Measurements from ENCODE around the gene PIM1.
A peak's percentile ranks its signal among the peaks of the same experiment; 100 is the strongest.

Gene PIM1

DNA sequence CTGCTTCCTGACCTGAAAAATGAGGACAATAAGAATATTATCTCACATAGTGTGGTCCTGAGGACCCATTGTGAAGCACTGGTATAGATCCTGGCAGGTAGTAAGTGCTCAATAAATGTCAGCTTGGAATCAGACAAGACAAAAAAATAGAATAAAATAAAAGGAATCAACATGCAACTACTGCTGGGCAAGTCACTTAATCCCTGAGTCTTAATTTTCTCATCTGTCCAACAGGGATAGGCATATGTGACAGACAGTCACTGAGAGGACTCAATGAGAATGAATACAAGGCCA is 38.0 kb upstream of the PIM1 start:
- H3K4me3 Mint-ChIP-seq: no peak overlapping the region
- peaks cover 5% of the 10 kb centered on the region for H3K4me1 Mint-ChIP-seq
- CTCF ChIA-PET: interaction anchor here (1.2 kb wide), 1 partner anchor 114 kb away, joined by 3 read pairs; no protein-coding TSS in a partner anchor
- H3K36me3 Mint-ChIP-seq: no peaks in the 10 kb centered on the region
- peaks cover 11% of the 10 kb centered on the region for H3K27me3 Mint-ChIP-seq
- no peak overlapping the region for H3K27ac Mint-ChIP-seq
- H3K9me3 Mint-ChIP-seq: no peaks in the 10 kb centered on the region
- DNase-seq: no peak

DNA sequence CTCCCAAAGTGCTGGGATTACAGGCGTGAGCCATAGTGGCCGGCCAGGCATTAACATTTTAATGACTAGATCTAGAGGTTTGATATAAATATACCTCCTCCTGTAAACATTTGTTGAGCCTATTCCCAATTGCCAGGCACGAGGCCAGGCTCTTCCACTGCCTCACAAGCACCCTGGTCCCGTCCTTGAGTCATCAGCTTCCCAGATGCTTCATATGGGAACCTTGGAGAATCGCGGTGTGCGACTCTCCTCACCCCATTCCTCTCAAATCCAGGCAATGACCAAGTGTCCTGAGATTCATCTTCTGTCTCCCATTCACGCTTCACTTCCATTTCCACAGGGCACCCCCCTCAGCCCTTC is 35.9 kb upstream of the PIM1 start:
- no peaks in the 10 kb centered on the region for H3K9me3 Mint-ChIP-seq
- CTCF ChIA-PET: no interaction called here
- no peaks in the 10 kb centered on the region for H3K36me3 Mint-ChIP-seq
- H3K27me3 Mint-ChIP-seq: peaks cover 11% of the 10 kb centered on the region
- no peak overlapping the region for H3K27ac Mint-ChIP-seq
- no peak overlapping the region for H3K4me3 Mint-ChIP-seq
- DNase-seq: no peak
- H3K4me1 Mint-ChIP-seq: peaks cover 5% of the 10 kb centered on the region

DNA sequence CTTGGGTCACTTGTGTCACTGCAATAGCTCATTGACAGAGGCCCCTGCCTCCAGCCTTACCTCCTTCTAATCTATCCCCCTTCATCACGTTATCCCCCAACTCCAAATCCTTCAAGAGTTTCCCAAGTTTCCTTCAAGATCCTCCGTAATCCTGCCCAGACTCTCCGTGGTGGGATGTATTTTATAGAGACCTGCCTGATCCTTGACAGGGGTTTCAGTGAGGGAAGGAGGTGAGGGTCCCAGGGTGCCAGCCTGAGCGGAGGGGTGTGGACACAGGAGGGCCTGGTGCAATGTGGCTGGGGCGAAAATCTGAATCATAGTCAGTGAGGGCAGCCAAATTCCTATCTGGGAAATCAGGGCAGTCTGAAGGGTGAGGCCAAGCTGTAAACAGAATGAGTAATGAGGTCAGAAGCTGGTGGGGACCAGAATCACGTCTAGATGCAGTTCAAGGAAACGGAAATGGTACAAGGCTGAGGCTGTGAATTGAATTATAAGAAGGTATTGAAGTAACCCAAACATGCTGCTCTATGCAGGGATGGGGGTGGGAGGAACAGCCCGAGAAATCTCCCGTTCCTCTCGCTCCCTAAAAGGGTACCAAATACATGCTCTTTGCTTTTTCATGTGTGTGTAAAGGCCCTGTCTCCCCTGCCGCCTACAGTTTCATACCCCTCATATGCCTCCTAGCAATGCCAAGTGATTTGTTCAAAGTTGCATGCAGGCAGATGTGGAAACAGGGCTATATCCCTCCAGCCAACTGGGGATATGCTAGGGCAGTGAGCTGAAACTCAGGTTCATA is 35.4 kb upstream of the PIM1 start:
- H3K4me1 Mint-ChIP-seq: peaks cover 5% of the 10 kb centered on the region
- no peak overlapping the region for H3K4me3 Mint-ChIP-seq
- no peaks in the 10 kb centered on the region for H3K36me3 Mint-ChIP-seq
- peaks cover 8% of the 10 kb centered on the region for H3K27me3 Mint-ChIP-seq
- CTCF ChIA-PET: no interaction called here
- DNase-seq: no peak
- H3K27ac Mint-ChIP-seq: peak overlapping the region; percentile 34
- H3K9me3 Mint-ChIP-seq: no peaks in the 10 kb centered on the region

DNA sequence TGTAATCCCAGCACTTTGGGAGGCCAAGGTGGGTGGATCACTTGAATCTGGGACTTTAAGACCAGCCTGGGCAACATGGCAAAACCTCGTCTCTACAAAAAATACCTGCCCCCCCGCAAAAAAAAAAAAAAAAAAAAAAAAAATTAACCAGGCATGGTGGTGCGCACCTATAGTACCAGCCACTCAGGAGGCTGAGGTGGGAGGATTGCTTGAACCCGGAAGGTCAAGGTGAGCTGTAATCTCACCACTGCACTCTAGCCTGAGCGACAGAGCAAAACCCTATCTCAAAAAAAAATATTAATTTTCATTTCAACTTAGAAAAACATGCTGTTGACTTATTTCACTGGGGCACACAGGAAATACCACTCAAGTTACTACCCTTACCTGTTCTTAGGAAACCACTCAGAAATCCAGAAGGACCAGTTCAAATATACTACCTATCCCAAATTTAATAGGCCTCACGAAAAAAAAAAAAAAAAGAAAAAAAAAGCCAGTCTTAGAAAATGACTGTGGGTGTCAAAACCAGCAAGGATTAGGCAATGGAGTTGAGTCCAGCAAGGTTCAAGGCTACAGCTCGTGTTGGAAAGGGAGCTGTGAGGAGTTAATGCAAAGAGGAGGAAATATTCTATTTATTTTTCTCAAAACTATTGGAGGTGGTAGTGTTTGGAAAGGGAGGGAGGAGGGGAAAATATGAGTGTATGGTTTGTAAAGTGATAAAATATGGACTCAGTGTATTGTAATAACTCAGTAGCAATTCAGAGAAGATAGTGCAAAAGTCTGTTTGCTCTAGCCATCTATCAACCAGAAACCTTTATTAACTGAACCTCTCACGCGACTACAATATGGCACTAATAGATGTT is 33.9 kb upstream of the PIM1 start:
- Mint-ChIP-seq H3K4me3 (no peak overlapping the region), H3K4me1 (peaks cover 3% of the 10 kb centered on the region), H3K27me3 (peaks cover 4% of the 10 kb centered on the region), H3K27ac (no peak overlapping the region), H3K36me3 (no peaks in the 10 kb centered on the region), H3K9me3 (no peaks in the 10 kb centered on the region)
- CTCF ChIA-PET: no interaction called here
- DNase-seq: no peak

DNA sequence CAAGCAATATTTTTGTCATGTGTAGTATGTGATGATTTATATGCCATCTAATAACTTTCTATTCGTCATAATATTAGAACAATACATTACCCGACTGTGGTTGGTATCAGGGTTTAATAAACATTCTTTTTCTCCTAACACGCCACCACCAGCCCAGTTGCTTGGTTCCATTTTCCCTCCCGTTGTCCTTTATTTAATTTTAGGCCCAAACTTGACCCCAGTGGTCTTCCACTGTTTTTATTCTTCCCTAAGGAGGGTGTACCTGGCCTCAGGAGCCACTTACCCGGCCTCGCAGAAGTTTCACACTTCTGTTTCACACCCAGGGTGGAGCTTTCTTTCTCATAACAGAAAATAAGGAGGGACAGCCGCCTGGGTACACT is 33.1 kb upstream of the PIM1 start:
- H3K4me1 Mint-ChIP-seq: peaks cover 8% of the 10 kb centered on the region
- CTCF ChIA-PET: no interaction called here
- H3K27me3 Mint-ChIP-seq: no peaks in the 10 kb centered on the region
- no peak for DNase-seq
- no peak overlapping the region for H3K4me3 Mint-ChIP-seq
- no peak overlapping the region for H3K27ac Mint-ChIP-seq
- no peaks in the 10 kb centered on the region for H3K36me3 Mint-ChIP-seq
- H3K9me3 Mint-ChIP-seq: no peaks in the 10 kb centered on the region

DNA sequence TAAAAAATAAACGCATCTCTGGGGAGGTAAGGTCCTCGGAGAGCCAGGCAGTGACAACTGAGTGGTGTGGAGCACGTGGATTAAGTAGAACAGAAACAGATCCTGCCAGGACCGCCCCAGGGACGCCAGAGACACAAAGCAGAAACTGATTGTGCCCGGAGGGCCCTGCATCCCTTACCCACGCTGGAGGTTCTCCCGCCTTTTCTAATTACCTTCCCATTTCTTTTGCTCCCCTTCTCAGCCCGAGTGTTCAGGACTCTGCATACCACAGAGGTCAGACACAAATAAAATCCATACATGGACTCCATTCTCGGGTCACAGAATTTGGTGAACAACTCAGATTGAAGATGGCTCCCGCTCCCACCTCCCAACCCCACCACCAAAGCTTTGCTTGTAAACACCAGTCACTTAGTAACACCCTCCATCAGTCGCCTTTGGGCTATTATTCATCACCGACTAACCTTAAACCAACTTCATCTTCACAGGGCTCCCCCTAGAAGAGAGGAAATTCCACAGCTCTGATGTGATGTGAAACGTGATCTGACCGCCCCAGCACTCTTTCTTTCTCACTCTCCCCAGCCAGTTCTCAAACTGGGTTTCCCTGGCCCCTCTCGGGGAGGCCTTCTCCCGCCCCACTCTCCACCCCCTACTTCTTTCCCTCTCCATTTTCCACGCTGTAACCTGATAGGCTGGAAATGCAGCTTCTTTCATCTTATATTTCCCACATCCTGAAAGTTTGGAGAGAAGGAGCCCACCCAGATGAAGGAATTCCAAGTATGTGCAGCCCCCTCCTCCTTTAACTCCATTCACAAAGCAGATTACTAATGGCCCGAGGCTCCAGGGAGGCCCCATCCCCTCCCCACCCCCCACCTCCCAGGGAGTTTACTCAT is 32.5 kb upstream of the PIM1 start:
- no peaks in the 10 kb centered on the region for H3K9me3 Mint-ChIP-seq
- CTCF ChIA-PET: interaction anchor here (1.0 kb wide), 1 partner anchor 8 kb away, joined by 4 read pairs; no protein-coding TSS in a partner anchor
- no peak overlapping the region for H3K4me3 Mint-ChIP-seq
- H3K4me1 Mint-ChIP-seq: peaks cover 15% of the 10 kb centered on the region
- H3K27me3 Mint-ChIP-seq: no peaks in the 10 kb centered on the region
- H3K27ac Mint-ChIP-seq: no peak overlapping the region
- H3K36me3 Mint-ChIP-seq: no peaks in the 10 kb centered on the region
- no peak for DNase-seq

DNA sequence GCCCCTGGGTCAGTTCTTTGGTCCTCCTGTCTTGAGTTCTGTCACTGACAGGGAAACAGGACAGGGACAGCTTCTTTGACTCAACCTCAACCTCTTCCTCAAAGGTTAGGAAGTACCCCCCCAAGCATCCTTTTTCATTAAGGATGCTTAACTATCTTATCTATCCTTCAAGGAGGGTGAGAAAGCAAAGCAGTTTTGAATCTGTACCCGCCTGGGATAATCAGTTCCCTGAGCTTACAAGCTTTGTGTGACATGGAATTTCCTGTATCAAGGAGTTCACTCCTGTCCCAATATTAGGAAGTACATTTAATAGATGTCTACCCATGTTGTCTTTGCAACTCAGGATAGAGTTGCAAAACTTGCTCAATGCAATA is 31.1 kb upstream of the PIM1 start:
- CTCF ChIA-PET: no interaction called here
- no peak for DNase-seq
- Mint-ChIP-seq H3K9me3 (no peaks in the 10 kb centered on the region), H3K27me3 (peaks cover under 1% of the 10 kb centered on the region), H3K4me1 (peaks cover 16% of the 10 kb centered on the region), H3K36me3 (no peaks in the 10 kb centered on the region), H3K4me3 (no peak overlapping the region), H3K27ac (no peak overlapping the region)

DNA sequence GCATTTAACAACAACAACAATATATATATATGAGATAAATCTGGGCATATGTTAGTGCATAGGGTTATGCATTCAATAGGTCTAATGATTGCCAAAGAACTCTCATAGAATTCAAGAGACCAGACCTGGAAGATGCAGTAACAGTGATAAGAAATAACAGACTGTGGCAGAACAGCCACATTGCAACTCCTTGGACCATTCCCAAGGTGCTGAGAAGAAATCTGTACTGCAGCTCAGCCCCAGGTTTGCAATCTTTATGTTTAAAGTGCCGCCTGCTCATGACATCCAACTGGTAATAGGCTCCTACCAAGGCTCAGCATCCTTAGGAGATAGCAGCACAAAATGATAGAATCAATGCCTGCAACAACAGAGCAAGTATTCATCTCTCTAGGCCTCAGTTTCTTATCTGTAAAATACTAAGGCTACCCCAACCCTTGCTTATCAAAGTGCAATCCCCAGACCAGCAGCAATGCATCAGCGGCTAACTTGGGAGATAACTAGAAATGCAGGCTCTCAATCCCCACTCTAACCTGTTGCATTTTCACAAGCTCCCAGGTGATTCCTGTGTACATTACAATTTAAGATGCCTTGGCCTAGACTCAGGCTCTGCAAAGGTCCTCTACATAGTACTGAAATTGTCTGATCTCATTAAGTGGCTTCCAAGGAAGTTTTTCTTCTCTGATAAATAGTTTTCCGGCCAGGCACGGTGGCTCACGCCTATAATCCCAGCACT is 30.6 kb upstream of the PIM1 start:
- Mint-ChIP-seq H3K4me1 (peaks cover 16% of the 10 kb centered on the region), H3K27me3 (peaks cover 6% of the 10 kb centered on the region), H3K27ac (no peak overlapping the region), H3K9me3 (no peaks in the 10 kb centered on the region), H3K36me3 (no peaks in the 10 kb centered on the region), H3K4me3 (no peak overlapping the region)
- no peak for DNase-seq
- CTCF ChIA-PET: no interaction called here

DNA sequence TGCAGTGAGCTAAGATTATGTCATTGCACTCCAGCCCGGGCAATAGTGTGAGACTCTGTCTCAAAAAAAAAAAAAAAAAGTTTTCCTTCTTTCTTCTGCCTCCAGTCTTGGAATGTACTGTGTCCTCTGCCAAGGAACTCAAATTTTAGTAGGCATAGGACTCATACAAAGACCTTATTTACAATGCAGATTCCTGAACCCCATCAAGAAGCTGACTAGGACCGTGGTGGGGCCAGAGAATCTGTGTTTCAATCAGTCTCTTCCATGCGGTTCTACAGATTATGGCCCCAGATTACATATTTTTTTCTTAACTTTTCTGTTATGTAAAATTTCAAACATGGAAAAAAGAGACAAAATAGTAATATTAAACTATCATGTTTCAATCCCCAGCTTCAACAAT is 29.8 kb upstream of the PIM1 start:
- CTCF ChIA-PET: interaction anchor here (0.6 to 0.7 kb wide), 2 partner anchors 10 to 164 kb away, joined by 3 read pairs; no protein-coding TSS in a partner anchor
- no peaks in the 10 kb centered on the region for H3K9me3 Mint-ChIP-seq
- no peak for DNase-seq
- no peak overlapping the region for H3K4me3 Mint-ChIP-seq
- no peak overlapping the region for H3K27ac Mint-ChIP-seq
- H3K36me3 Mint-ChIP-seq: no peaks in the 10 kb centered on the region
- H3K4me1 Mint-ChIP-seq: peaks cover 13% of the 10 kb centered on the region
- H3K27me3 Mint-ChIP-seq: peaks cover 6% of the 10 kb centered on the region

DNA sequence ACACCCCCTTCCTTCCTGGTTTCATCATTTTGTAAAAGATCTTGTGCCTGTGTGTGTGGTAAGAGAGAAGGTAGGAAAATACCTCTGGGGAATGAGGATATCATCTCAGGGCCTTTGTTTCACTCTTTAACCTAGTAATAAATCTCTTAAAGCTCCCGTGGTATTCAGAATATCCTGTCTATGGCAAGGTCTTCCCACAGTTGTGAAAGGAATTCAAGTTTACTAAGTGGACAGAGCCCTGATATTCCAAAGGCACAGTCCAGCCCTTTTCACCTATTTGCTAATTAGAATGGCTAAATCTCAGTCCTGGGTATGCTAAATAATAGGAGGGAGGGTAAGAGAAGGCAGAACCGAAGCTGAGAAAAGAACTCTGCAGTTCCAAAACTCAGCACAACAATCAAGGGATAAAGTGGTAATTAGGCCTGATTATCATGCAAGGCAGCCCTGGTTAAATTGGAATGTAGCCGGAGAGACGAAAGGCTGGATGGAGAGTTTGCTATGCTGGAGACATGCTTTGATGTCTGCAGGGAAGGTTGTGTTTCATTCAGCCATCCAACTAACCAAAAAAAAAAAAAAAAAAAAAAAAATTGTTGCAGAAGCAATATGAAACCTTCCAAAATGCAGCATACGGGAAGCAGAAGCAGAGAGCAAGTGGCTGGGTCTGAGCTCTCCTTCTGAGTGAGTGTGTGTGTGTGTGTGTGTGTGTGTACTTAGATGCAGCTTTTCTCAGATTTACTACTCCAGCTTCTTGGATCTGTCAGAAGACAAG is 28.5 kb upstream of the PIM1 start:
- peaks cover 6% of the 10 kb centered on the region for H3K27me3 Mint-ChIP-seq
- H3K4me1 Mint-ChIP-seq: peaks cover 13% of the 10 kb centered on the region
- CTCF ChIA-PET: interaction anchor here (1.0 to 1.2 kb wide), 2 partner anchors 28 to 31 kb away, joined by 3 read pairs; partner anchors contain the start of gene PIM1
- H3K36me3 Mint-ChIP-seq: no peaks in the 10 kb centered on the region
- no peak for DNase-seq
- H3K9me3 Mint-ChIP-seq: no peaks in the 10 kb centered on the region
- peak overlapping the region; percentile 2 for H3K27ac Mint-ChIP-seq
- H3K4me3 Mint-ChIP-seq: no peak overlapping the region

DNA sequence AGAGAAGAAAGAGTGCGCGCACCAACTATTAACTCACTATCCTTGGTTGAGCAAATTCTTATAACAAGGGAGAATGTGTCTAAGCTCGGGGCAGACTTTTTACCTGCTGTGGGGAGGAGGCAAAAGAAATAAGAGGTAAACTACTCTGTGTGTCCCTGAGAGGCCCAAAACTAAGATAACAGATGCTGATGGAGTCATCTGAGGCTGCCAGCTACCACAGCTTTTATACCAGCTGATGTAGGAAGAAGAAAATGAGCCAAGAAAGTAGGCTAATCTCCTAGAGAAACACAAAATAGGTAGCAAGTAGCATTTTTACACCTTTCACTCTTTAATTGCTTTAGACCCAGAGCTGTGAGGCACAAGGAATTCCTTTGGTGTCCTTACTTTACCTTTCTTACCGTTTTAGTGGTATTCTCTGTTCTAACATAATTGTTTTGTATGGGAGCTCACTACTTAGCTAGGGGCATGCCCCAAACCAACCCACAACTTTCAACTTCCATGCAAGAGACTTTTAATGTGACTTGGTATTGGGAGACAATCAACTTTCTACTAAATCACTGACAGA is 27.8 kb upstream of the PIM1 start:
- peaks cover 13% of the 10 kb centered on the region for H3K4me1 Mint-ChIP-seq
- CTCF ChIA-PET: interaction anchor here (1.0 to 1.2 kb wide), 2 partner anchors 27 to 32 kb away, joined by 3 read pairs; partner anchors contain the start of gene PIM1
- no peaks in the 10 kb centered on the region for H3K36me3 Mint-ChIP-seq
- H3K9me3 Mint-ChIP-seq: no peaks in the 10 kb centered on the region
- DNase-seq: no peak
- peaks cover 6% of the 10 kb centered on the region for H3K27me3 Mint-ChIP-seq
- H3K4me3 Mint-ChIP-seq: no peak overlapping the region
- H3K27ac Mint-ChIP-seq: peak overlapping the region; percentile 2

DNA sequence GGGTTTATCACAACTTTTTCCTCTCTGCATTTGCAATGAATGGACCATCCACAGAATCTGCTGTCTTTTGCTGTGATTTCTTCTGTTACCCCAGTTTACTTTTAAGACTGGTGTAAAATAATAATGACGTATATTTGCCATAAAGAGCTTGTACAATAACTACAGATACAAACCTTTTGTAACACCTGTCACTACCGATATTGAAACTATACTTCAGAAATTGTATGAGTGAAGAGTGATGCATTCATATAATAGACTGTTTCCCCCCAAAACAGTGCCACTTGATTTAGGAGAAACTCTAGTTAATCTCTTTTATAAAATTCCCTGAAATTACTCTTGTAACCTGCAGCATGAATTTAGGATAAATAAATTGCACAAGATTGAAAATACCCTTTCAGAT is 26.4 kb upstream of the PIM1 start:
- no peak overlapping the region for H3K4me3 Mint-ChIP-seq
- H3K4me1 Mint-ChIP-seq: peaks cover 13% of the 10 kb centered on the region
- H3K27ac Mint-ChIP-seq: no peak overlapping the region
- no peaks in the 10 kb centered on the region for H3K36me3 Mint-ChIP-seq
- CTCF ChIA-PET: no interaction called here
- no peaks in the 10 kb centered on the region for H3K9me3 Mint-ChIP-seq
- peaks cover 6% of the 10 kb centered on the region for H3K27me3 Mint-ChIP-seq
- no peak for DNase-seq

DNA sequence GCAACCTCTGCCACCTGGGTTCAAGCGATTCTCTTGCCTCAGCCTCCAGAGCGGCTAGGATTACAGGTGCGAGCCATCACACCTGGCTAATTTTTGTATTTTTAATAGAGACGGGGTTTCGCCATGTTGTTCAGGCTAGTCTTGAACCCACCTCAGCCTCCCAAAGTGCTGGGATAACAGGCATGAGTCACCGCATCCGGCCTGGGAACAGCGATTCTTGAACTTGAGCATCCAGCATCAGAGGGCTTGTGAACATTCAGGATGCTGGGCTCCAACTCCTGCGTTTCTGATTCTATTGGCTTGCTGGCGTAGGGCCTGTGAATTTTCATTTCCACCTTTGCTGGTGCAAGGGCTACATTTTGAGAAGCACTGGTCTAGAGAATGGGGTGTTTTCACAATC is 24.5 kb upstream of the PIM1 start:
- H3K27me3 Mint-ChIP-seq: peaks cover 6% of the 10 kb centered on the region
- H3K36me3 Mint-ChIP-seq: no peaks in the 10 kb centered on the region
- no peak overlapping the region for H3K4me3 Mint-ChIP-seq
- H3K27ac Mint-ChIP-seq: no peak overlapping the region
- CTCF ChIA-PET: no interaction called here
- H3K4me1 Mint-ChIP-seq: peaks cover 13% of the 10 kb centered on the region
- DNase-seq: no peak
- no peaks in the 10 kb centered on the region for H3K9me3 Mint-ChIP-seq

Measured in activated naive CD4-positive, alpha-beta T cell treated with anti-CD3 and anti-CD28 coated beads, Interleukin-2, amount 10 ng/mL, durations not matched to agents 7 days and 5 days (primary cell).